Measurements from ENCODE around the gene PTPRG. TPM values are rescaled to one million over a fixed set of nuclear protein-coding genes. Genes with fewer than 3 reads are reported as not detected.

PTPRG gene
- total and polyA plus RNA-seq, 2 experiments from 2014 or later = 24.4 to 131 TPM

DNA sequence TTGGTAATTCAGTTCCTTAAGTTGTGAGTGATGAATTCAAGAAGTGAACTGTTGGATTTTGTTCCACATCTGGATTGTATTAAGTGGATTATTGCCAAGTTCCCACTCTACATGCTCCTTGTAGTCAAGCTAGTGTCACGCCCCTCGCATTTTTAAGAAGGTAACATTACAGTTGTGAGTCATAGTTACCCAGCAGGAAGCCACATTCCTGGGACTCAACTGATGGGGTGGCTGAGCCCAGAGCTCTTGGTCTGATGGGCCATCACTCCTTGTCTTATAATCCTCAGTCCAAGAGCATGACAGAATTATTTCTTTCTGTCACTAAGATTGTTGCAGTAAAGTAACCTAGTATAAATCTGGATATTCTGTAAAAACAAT, 102.7 kb downstream of the PTPRG start:
- Histone ChIP-seq H3K4me2 (peak overlapping the region; percentile 41; the same call in 1 of the 2 replicates), H4K20me1 (replicated peaks; ENCODE audit: insufficient read depth) (peaks cover 22% of the 10 kb centered on the region), H3K36me3 (ENCODE audit: insufficient read depth) (no peaks in the 10 kb centered on the region), H3K27me3 (ENCODE audit: insufficient read depth) (no peaks in the 10 kb centered on the region), H3K27ac (ENCODE audit: low read depth) (no peak overlapping the region), H2AFZ (no peak overlapping the region), H3F3A (replicated peaks; ENCODE audit: low read depth) (no peaks in the 10 kb centered on the region; the same call in 1 of the 2 replicates), H3K79me2 (replicated peaks; ENCODE audit: insufficient read depth) (peaks cover 100% of the 10 kb centered on the region), H3K9me2 (ENCODE audit: insufficient read depth) (no peaks in the 10 kb centered on the region), H3K4me1 (ENCODE audit: insufficient read depth) (peaks cover 68% of the 10 kb centered on the region), H3K4me3 (no peak overlapping the region)
- Mint-ChIP-seq H3K27ac (peak overlapping the region; percentile 54), H3K9me3 (no peaks in the 10 kb centered on the region), H3K4me3 (peak overlapping the region; percentile 7; the same call in 1 of the 3 replicates), H3K4me1 (peaks cover 56% of the 10 kb centered on the region), H3K27me3 (ENCODE audit: insufficient read depth, low read depth, poor library complexity) (no peaks in the 10 kb centered on the region), H3K36me3 (ENCODE audit: low read depth) (peaks cover 13% of the 10 kb centered on the region; the same call in 2 of the 3 replicates)
- DNase-seq (ENCODE audit: low spot score) (peak; percentile 79), ATAC-seq (peak; percentile 85)
- TF ChIP-seq, protein P1, sequence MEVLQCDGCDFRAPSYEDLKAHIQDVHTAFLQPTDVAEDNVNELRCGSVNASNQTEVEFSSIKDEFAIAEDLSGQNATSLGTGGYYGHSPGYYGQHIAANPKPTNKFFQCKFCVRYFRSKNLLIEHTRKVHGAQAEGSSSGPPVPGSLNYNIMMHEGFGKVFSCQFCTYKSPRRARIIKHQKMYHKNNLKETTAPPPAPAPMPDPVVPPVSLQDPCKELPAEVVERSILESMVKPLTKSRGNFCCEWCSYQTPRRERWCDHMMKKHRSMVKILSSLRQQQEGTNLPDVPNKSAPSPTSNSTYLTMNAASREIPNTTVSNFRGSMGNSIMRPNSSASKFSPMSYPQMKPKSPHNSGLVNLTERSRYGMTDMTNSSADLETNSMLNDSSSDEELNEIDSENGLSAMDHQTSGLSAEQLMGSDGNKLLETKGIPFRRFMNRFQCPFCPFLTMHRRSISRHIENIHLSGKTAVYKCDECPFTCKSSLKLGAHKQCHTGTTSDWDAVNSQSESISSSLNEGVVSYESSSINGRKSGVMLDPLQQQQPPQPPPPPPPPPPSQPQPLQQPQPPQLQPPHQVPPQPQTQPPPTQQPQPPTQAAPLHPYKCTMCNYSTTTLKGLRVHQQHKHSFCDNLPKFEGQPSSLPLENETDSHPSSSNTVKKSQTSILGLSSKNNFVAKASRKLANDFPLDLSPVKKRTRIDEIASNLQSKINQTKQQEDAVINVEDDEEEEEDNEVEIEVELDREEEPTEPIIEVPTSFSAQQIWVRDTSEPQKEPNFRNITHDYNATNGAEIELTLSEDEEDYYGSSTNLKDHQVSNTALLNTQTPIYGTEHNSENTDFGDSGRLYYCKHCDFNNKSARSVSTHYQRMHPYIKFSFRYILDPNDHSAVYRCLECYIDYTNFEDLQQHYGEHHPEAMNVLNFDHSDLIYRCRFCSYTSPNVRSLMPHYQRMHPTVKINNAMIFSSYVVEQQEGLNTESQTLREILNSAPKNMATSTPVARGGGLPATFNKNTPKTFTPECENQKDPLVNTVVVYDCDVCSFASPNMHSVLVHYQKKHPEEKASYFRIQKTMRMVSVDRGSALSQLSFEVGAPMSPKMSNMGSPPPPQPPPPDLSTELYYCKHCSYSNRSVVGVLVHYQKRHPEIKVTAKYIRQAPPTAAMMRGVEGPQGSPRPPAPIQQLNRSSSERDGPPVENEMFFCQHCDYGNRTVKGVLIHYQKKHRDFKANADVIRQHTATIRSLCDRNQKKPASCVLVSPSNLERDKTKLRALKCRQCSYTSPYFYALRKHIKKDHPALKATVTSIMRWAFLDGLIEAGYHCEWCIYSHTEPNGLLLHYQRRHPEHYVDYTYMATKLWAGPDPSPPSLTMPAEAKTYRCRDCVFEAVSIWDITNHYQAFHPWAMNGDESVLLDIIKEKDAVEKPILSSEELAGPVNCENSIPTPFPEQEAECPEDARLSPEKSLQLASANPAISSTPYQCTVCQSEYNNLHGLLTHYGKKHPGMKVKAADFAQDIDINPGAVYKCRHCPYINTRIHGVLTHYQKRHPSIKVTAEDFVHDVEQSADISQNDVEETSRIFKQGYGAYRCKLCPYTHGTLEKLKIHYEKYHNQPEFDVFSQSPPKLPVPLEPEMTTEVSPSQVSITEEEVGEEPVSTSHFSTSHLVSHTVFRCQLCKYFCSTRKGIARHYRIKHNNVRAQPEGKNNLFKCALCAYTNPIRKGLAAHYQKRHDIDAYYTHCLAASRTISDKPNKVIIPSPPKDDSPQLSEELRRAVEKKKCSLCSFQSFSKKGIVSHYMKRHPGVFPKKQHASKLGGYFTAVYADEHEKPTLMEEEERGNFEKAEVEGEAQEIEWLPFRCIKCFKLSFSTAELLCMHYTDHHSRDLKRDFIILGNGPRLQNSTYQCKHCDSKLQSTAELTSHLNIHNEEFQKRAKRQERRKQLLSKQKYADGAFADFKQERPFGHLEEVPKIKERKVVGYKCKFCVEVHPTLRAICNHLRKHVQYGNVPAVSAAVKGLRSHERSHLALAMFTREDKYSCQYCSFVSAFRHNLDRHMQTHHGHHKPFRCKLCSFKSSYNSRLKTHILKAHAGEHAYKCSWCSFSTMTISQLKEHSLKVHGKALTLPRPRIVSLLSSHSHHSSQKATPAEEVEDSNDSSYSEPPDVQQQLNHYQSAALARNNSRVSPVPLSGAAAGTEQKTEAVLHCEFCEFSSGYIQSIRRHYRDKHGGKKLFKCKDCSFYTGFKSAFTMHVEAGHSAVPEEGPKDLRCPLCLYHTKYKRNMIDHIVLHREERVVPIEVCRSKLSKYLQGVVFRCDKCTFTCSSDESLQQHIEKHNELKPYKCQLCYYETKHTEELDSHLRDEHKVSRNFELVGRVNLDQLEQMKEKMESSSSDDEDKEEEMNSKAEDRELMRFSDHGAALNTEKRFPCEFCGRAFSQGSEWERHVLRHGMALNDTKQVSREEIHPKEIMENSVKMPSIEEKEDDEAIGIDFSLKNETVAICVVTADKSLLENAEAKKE (CRISPR knock-in tag; IDR thresholded peaks at IDR 0.05) = peak; percentile 81
- TF ChIP-seq STAT1 (IDR thresholded peaks at IDR 0.05; ENCODE audit: unreplicated experiment) (no peak), CREB1 (CRISPR knock-in tag; IDR thresholded peaks at IDR 0.05; ENCODE audit: low read depth) (0 out of 2 replicates have a peak, but pooled peaks have one; percentile 25)

DNA sequence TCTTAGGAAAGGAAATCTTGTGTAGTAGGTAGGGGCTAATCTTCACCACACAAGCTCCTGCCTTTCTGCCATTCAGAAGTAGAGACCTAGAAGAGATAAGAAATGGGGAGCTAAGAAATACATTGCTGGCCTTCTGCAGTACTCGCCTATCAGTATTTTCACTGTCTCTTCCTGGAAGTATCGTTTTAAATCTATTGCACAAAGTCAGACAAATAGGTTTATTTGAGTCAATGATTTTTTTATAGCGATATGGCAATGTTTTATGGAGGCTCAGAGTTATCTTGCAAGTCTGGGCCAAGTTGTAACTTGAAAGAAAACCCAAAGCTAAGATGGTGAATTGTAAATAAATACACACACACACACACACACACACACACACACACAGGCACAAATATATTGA, 103.8 kb downstream of the PTPRG start:
- Mint-ChIP-seq H3K9me3 (no peaks in the 10 kb centered on the region; the same call in 2 of the 3 replicates), H3K27ac (no peak overlapping the region), H3K4me3 (no peak overlapping the region), H3K27me3 (ENCODE audit: insufficient read depth, low read depth, poor library complexity) (no peaks in the 10 kb centered on the region), H3K36me3 (ENCODE audit: low read depth) (peaks cover 16% of the 10 kb centered on the region; the same call in 2 of the 3 replicates), H3K4me1 (peaks cover 66% of the 10 kb centered on the region)
- no peak for DNase-seq (ENCODE audit: low spot score)
- H3K9me2 ChIP-seq (ENCODE audit: insufficient read depth) = no peaks in the 10 kb centered on the region
- peaks cover 17% of the 10 kb centered on the region for H4K20me1 ChIP-seq (replicated peaks; ENCODE audit: insufficient read depth)
- H2AFZ ChIP-seq = no peak overlapping the region
- no peak overlapping the region for H3K4me3 ChIP-seq
- no peaks in the 10 kb centered on the region; the same call in 1 of the 2 replicates for H3F3A ChIP-seq (replicated peaks; ENCODE audit: low read depth)
- no peaks in the 10 kb centered on the region for H3K36me3 ChIP-seq (ENCODE audit: insufficient read depth)
- H3K79me2 ChIP-seq (replicated peaks; ENCODE audit: insufficient read depth) = peaks cover 100% of the 10 kb centered on the region
- H3K27ac ChIP-seq (ENCODE audit: low read depth) = 0 out of 2 replicates have a peak overlapping the region, but pooled peaks have one; percentile 47
- ATAC-seq = no peak
- no peak overlapping the region for H3K4me2 ChIP-seq
- H3K27me3 ChIP-seq (ENCODE audit: insufficient read depth) = no peaks in the 10 kb centered on the region
- peaks cover 76% of the 10 kb centered on the region for H3K4me1 ChIP-seq (ENCODE audit: insufficient read depth)
- TF ChIP-seq, protein P2, sequence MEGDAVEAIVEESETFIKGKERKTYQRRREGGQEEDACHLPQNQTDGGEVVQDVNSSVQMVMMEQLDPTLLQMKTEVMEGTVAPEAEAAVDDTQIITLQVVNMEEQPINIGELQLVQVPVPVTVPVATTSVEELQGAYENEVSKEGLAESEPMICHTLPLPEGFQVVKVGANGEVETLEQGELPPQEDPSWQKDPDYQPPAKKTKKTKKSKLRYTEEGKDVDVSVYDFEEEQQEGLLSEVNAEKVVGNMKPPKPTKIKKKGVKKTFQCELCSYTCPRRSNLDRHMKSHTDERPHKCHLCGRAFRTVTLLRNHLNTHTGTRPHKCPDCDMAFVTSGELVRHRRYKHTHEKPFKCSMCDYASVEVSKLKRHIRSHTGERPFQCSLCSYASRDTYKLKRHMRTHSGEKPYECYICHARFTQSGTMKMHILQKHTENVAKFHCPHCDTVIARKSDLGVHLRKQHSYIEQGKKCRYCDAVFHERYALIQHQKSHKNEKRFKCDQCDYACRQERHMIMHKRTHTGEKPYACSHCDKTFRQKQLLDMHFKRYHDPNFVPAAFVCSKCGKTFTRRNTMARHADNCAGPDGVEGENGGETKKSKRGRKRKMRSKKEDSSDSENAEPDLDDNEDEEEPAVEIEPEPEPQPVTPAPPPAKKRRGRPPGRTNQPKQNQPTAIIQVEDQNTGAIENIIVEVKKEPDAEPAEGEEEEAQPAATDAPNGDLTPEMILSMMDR (conservative IDR thresholded peaks at IDR 0.05; ENCODE audit: low read depth in 2 of 2) = no peak
- TF ChIP-seq STAT1 (IDR thresholded peaks at IDR 0.05; ENCODE audit: unreplicated experiment) (no peak), ZNF331 (CRISPR knock-in tag; IDR thresholded peaks at IDR 0.05; ENCODE audit: low read depth) (no peak), POLR2AphosphoS5 (IDR thresholded peaks at IDR 0.05; ENCODE audit: low read depth) (no peak), ZNF114 (CRISPR knock-in tag; IDR thresholded peaks at IDR 0.05) (no peak), EZH2phosphoT487 (IDR thresholded peaks at IDR 0.05; ENCODE audit: unreplicated experiment) (no peak), EZH2 (IDR thresholded peaks at IDR 0.05; ENCODE audit: low read depth, unreplicated experiment) (no peak), CREB1 (CRISPR knock-in tag; IDR thresholded peaks at IDR 0.05; ENCODE audit: low read depth) (no peak)
- TF ChIP-seq, protein P3, sequence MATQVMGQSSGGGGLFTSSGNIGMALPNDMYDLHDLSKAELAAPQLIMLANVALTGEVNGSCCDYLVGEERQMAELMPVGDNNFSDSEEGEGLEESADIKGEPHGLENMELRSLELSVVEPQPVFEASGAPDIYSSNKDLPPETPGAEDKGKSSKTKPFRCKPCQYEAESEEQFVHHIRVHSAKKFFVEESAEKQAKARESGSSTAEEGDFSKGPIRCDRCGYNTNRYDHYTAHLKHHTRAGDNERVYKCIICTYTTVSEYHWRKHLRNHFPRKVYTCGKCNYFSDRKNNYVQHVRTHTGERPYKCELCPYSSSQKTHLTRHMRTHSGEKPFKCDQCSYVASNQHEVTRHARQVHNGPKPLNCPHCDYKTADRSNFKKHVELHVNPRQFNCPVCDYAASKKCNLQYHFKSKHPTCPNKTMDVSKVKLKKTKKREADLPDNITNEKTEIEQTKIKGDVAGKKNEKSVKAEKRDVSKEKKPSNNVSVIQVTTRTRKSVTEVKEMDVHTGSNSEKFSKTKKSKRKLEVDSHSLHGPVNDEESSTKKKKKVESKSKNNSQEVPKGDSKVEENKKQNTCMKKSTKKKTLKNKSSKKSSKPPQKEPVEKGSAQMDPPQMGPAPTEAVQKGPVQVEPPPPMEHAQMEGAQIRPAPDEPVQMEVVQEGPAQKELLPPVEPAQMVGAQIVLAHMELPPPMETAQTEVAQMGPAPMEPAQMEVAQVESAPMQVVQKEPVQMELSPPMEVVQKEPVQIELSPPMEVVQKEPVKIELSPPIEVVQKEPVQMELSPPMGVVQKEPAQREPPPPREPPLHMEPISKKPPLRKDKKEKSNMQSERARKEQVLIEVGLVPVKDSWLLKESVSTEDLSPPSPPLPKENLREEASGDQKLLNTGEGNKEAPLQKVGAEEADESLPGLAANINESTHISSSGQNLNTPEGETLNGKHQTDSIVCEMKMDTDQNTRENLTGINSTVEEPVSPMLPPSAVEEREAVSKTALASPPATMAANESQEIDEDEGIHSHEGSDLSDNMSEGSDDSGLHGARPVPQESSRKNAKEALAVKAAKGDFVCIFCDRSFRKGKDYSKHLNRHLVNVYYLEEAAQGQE (IDR thresholded peaks at IDR 0.05; ENCODE audit: unreplicated experiment) = no peak

All from GM23338 (cell line).